ENCODE measurements around the gene FRMD1.

GRCh38 chr6:168093634-168094033, 14.6 kb upstream of the FRMD1 start:
- no peak for TF ChIP-seq CTCF (IDR thresholded peaks at IDR 0.05)
- no peak for TF ChIP-seq POLR2A (IDR thresholded peaks at IDR 0.05)

Measured in right lobe of liver (tissue), 4 donors.